AG09309 (cell line): ENCODE data around the gene GRB10.
"Not testable (repeated sequence)": the region's sequence is repeated elsewhere in the genome, so short reads cannot be mapped to it uniquely, and the experiment has no call there.

ENCODE experiments used
- DNase-seq: peaks from one replicate; pipeline ENCODE4 v3.0.0-alpha.2; 2010; ENCODE audit warnings: low read depth
- H3K4me3 ChIP-seq: 2 replicates; pipeline ENCODE4 v1.5.1; 2011; ENCODE audit warnings: mild to moderate bottlenecking, low read depth, low read length, moderate library complexity; ENCODE audit not compliant: control insufficient read depth
- CTCF ChIP-seq: IDR thresholded peaks from 2 replicates; pipeline ENCODE4 v1.5.1; 2011; ENCODE audit warnings: mild to moderate bottlenecking, low read depth, low read length, inconsistent platforms; ENCODE audit not compliant: insufficient read depth, control insufficient read depth; ENCODE audit errors: missing control alignments

Gene GRB10

GRCh38 chr7:50552139-50552538 lies 230.6 kb downstream of the GRB10 start:
- no peak for DNase-seq
- no peak overlapping the region for H3K4me3 ChIP-seq
- no peak for TF ChIP-seq CTCF

- not testable (repeated sequence) for DNase-seq, H3K4me3 ChIP-seq
These were observed 237.1 kb downstream of the GRB10 start for GRCh38 chr7:50545613-50546012.

GRCh38 chr7:50544992-50545391 lies 237.7 kb downstream of the GRB10 start:
- H3K4me3 ChIP-seq: no peak overlapping the region
- no peak for DNase-seq
- no peak for TF ChIP-seq CTCF

- TF ChIP-seq CTCF: no peak
- no peak overlapping the region for H3K4me3 ChIP-seq
- DNase-seq: no peak
These were observed 238.8 kb downstream of the GRB10 start for GRCh38 chr7:50543776-50544442.

- no peak overlapping the region for H3K4me3 ChIP-seq
- no peak for DNase-seq
- no peak for TF ChIP-seq CTCF
These were observed 240.6 kb downstream of the GRB10 start for GRCh38 chr7:50542132-50542531.

GRCh38 chr7:50540785-50541579 lies 241.7 kb downstream of the GRB10 start:
- DNase-seq: no peak
- no peak for TF ChIP-seq CTCF

More at GRCh38 chr7:50540785-50541579, 241.7 kb downstream of the GRB10 start:
- H3K4me3 ChIP-seq: no peak overlapping the region
